GM23338 (cell line): ENCODE measurements around the gene EARS2. TPM values are rescaled to one million over a fixed set of nuclear protein-coding genes. Genes with fewer than 3 reads are reported as not detected.

Experiments
- ATAC-seq: fragments of 200-7000 bp; cut with Tn5 transposase; 3 replicates; pipeline ENCODE4 v1.9.1; 2020
- DNase-seq: peaks from one replicate; pipeline ENCODE4 v3.0.0-alpha.2; 2015; ENCODE audit warnings: low spot score
- H2AFZ ChIP-seq: fragments of 200-600 bp; sonication (generic); 2 replicates; pipeline ENCODE4 v1.8.0; 2016; ENCODE audit warnings: antibody characterized with exemption, mild to moderate bottlenecking, moderate library complexity
- H3F3A ChIP-seq: fragments of 200-600 bp; sonication (generic); replicated peaks from 2 replicates; pipeline ENCODE4 v1.8.0; 2017; ENCODE audit warnings: antibody characterized with exemption, mixed run types, low read depth
- H3K27ac ChIP-seq: fragments of 200-600 bp; sonication (generic); 2 replicates; pipeline ENCODE4 v1.6.1; 2016; ENCODE audit warnings: low read depth
- H3K27me3 ChIP-seq: fragments of 200-600 bp; sonication (generic); 2 replicates; pipeline ENCODE4 v1.8.0; 2016; ENCODE audit warnings: mild to moderate bottlenecking, mixed run types, moderate library complexity; ENCODE audit not compliant: insufficient read depth
- H3K36me3 ChIP-seq: fragments of 200-600 bp; sonication (generic); 2 replicates; pipeline ENCODE4 v1.8.0; 2016; ENCODE audit warnings: mild to moderate bottlenecking; ENCODE audit not compliant: insufficient read depth
- H3K4me1 ChIP-seq: fragments of 200-600 bp; sonication (generic); 2 replicates; pipeline ENCODE4 v1.8.0; 2016; ENCODE audit warnings: mild to moderate bottlenecking, moderate library complexity; ENCODE audit not compliant: insufficient read depth
- H3K4me2 ChIP-seq: fragments of 200-600 bp; sonication (generic); 2 replicates; pipeline ENCODE4 v1.7.1; 2017; ENCODE audit warnings: mixed run types
- H3K4me3 ChIP-seq: fragments of 200-600 bp; sonication (generic); 2 replicates; pipeline ENCODE4 v1.6.1; 2016; ENCODE audit warnings: mixed run types
- H3K79me2 ChIP-seq: fragments of 200-600 bp; sonication (generic); replicated peaks from 2 replicates; pipeline ENCODE4 v1.8.0; 2017; ENCODE audit warnings: mild to moderate bottlenecking; ENCODE audit not compliant: insufficient read depth
- H3K9me2 ChIP-seq: fragments of 200-600 bp; sonication (generic); 2 replicates; pipeline ENCODE4 v1.8.0; 2017; ENCODE audit not compliant: insufficient read depth
- H4K20me1 ChIP-seq: fragments of 200-600 bp; sonication (generic); replicated peaks from 2 replicates; pipeline ENCODE4 v1.8.0; 2017; ENCODE audit warnings: mild to moderate bottlenecking; ENCODE audit not compliant: insufficient read depth
- H3K27ac Mint-ChIP-seq: 2 replicates; pipeline ENCODE4 v1.8.0; 2020; ENCODE audit warnings: inconsistent platforms, mild to moderate bottlenecking, moderate library complexity, mixed read lengths
- H3K27me3 Mint-ChIP-seq: 3 replicates; pipeline ENCODE4 v1.8.0; 2022; ENCODE audit warnings: low read depth, mild to moderate bottlenecking, moderate library complexity, mixed read lengths, inconsistent platforms; ENCODE audit not compliant: insufficient read depth, poor library complexity
- H3K36me3 Mint-ChIP-seq: 3 replicates; pipeline ENCODE4 v1.8.0; 2021; ENCODE audit warnings: low read depth, mild to moderate bottlenecking, inconsistent platforms, moderate library complexity, mixed read lengths
- H3K4me1 Mint-ChIP-seq: 3 replicates; pipeline ENCODE4 v1.8.0; 2020; ENCODE audit warnings: mild to moderate bottlenecking, inconsistent platforms, mixed read lengths
- H3K4me3 Mint-ChIP-seq: 3 replicates; pipeline ENCODE4 v1.8.0; 2021; ENCODE audit warnings: moderate library complexity, mild to moderate bottlenecking, inconsistent platforms, mixed read lengths
- H3K9me3 Mint-ChIP-seq: 3 replicates; pipeline ENCODE4 v1.8.0; 2020; ENCODE audit warnings: moderate library complexity, mild to moderate bottlenecking, inconsistent platforms, mixed read lengths
- CREB1 ChIP-seq: fragments of 250-450 bp; sonication (Bioruptor Pico); IDR thresholded peaks from 2 replicates; pipeline ENCODE4 v1.5.0; 2020; ENCODE audit warnings: low read depth, mild to moderate bottlenecking, moderate library complexity
- CTCF ChIP-seq, 2 experiments: fragments of 200-600 bp in 1 of 2; sonication (generic) in 1 of 2; conservative IDR thresholded peaks; 2 replicates each; pipeline versions ENCODE4 v1.5.1 to v1.6.1; 2016 to 2017; ENCODE audit warnings: antibody characterized with exemption in 2 of 2, low read depth in 2 of 2, mild to moderate bottlenecking in 2 of 2, moderate library complexity in 1 of 2
- ETS1 ChIP-seq: IDR thresholded peaks from 2 replicates; pipeline ENCODE4 v1.6.1; 2016; ENCODE audit warnings: antibody characterized with exemption
- EZH2 ChIP-seq: fragments of 200-600 bp; sonication (generic); IDR thresholded peaks from one replicate; pipeline ENCODE4 v1.8.0; 2017; ENCODE audit warnings: antibody characterized with exemption, mild to moderate bottlenecking, low read depth; ENCODE audit not compliant: unreplicated experiment
- EZH2phosphoT487 ChIP-seq: fragments of 200-600 bp; sonication (generic); IDR thresholded peaks from one replicate; pipeline ENCODE4 v1.8.1; 2018; ENCODE audit warnings: antibody characterized with exemption; ENCODE audit not compliant: unreplicated experiment
- JUNB ChIP-seq: IDR thresholded peaks from one replicate; pipeline ENCODE4 v1.6.1; 2016; ENCODE audit warnings: antibody characterized with exemption; ENCODE audit not compliant: unreplicated experiment
- NANOG ChIP-seq: IDR thresholded peaks from 2 replicates; pipeline ENCODE4 v1.6.1; 2016; ENCODE audit warnings: antibody characterized with exemption, borderline replicate concordance
- POLR2AphosphoS5 ChIP-seq: IDR thresholded peaks from 2 replicates; pipeline ENCODE4 v1.6.1; 2016; ENCODE audit warnings: antibody characterized with exemption, low read depth
- REST ChIP-seq: IDR thresholded peaks from one replicate; pipeline ENCODE4 v1.6.1; 2018; ENCODE audit warnings: antibody characterized with exemption; ENCODE audit not compliant: unreplicated experiment
- STAT1 ChIP-seq: IDR thresholded peaks from one replicate; pipeline ENCODE4 v1.6.1; 2016; ENCODE audit warnings: antibody characterized with exemption; ENCODE audit not compliant: unreplicated experiment
- ZNF114 ChIP-seq: fragments of 250-450 bp; sonication (Bioruptor Pico); IDR thresholded peaks from 2 replicates; pipeline ENCODE4 v1.5.0; 2020; ENCODE audit warnings: mild to moderate bottlenecking, moderate library complexity
- ZNF331 ChIP-seq: fragments of 250-450 bp; sonication (Bioruptor Pico); IDR thresholded peaks from 2 replicates; pipeline ENCODE4 v1.5.0; 2020; ENCODE audit warnings: low read depth, mild to moderate bottlenecking, moderate library complexity
- ZNF462 ChIP-seq: fragments of 250-450 bp; sonication (Bioruptor Pico); IDR thresholded peaks from 2 replicates; pipeline ENCODE4 v1.5.0; 2020; ENCODE audit warnings: mild to moderate bottlenecking, moderate library complexity
- polyA plus RNA-seq: library from polyadenylated mRNA; unstranded; fragments of >200 nt; fragmentation: Nextera tagmentation; extraction: Ambion mirVana; gene quantifications from 2 replicates; pipeline ENCODE4 v1.2.1, GENCODE V29; 2016
- total RNA-seq: library from RNA; depleted of rRNA; stranded (reverse); fragments of >200 nt; shearing (Covaris generic); gene quantifications from 2 replicates; pipeline ENCODE4 v1.2.3, GENCODE V29; 2014

EARS2 gene
- total and polyA plus RNA-seq, 2 experiments from 2014 or later, result 22.6 to 89.1 TPM

- no peak overlapping the region; the same call in 1 of the 2 replicates for H3K27ac Mint-ChIP-seq
- no peaks in the 10 kb centered on the region for H3K27me3 ChIP-seq
- peaks cover 88% of the 10 kb centered on the region for H4K20me1 ChIP-seq
Observed at GRCh38 chr16:23502466-23502865, 54.7 kb downstream of the EARS2 start.

More at GRCh38 chr16:23502466-23502865, 54.7 kb downstream of the EARS2 start:
- H3K9me3 Mint-ChIP-seq, result no peaks in the 10 kb centered on the region
- no peak overlapping the region for H3K27ac ChIP-seq
- H3K36me3 ChIP-seq, result no peaks in the 10 kb centered on the region
- no peak for TF ChIP-seq ZNF331 (CRISPR knock-in tag)
- TF ChIP-seq EZH2phosphoT487, result no peak
- no peak for TF ChIP-seq ETS1
- no peak for TF ChIP-seq CREB1
- TF ChIP-seq REST, result no peak
- no peak for TF ChIP-seq NANOG
- TF ChIP-seq CTCF (conservative IDR thresholded peaks at IDR 0.05; ENCODE audit: low read depth in 2 of 2), result no peak
- TF ChIP-seq JUNB, result no peak
- TF ChIP-seq ZNF462 (CRISPR knock-in tag), result no peak
- no peak for TF ChIP-seq EZH2
- TF ChIP-seq ZNF114 (CRISPR knock-in tag), result no peak
- TF ChIP-seq STAT1, result no peak
- TF ChIP-seq POLR2AphosphoS5, result no peak
- DNase-seq (no peak), ATAC-seq (no peak)
- peaks cover 50% of the 10 kb centered on the region for H3K4me1 Mint-ChIP-seq
- no peak overlapping the region for H2AFZ ChIP-seq
- no peaks in the 10 kb centered on the region for H3K9me2 ChIP-seq
- peaks cover 3% of the 10 kb centered on the region for H3K27me3 Mint-ChIP-seq
- peaks cover 38% of the 10 kb centered on the region; the same call in 1 of the 2 replicates for H3K4me1 ChIP-seq
- H3K36me3 Mint-ChIP-seq, result peaks cover 6% of the 10 kb centered on the region; the same call in 2 of the 3 replicates
- no peak overlapping the region for H3K4me3 ChIP-seq
- H3K4me2 ChIP-seq, result no peak overlapping the region
- H3F3A ChIP-seq, result no peaks in the 10 kb centered on the region
- no peak overlapping the region for H3K4me3 Mint-ChIP-seq
- H3K79me2 ChIP-seq, result peaks cover 100% of the 10 kb centered on the region
